Uterus (tissue), 4 donors: ENCODE data around the gene GM2A. TPM values are rescaled to one million over a fixed set of nuclear protein-coding genes. Genes with fewer than 3 reads are reported as not detected.
"Not testable (repeated sequence)": the region's sequence is repeated elsewhere in the genome, so short reads cannot be mapped to it uniquely, and the experiment has no call there.

ENCODE experiments used
- DNase-seq, 2 donors: peaks; one replicate each; pipeline ENCODE4 v3.0.0-alpha.2; 2019 to 2020
- H3K27ac ChIP-seq, 2 donors: fragments of 200-600 bp; sonication (generic); 1 replicate in 1 of 2; 2 replicates in 1 of 2; pipeline ENCODE4 v1.5.1; 2016 to 2018
- H3K27me3 ChIP-seq, 2 donors: fragments of 200-600 bp; sonication (generic); one replicate each; pipeline ENCODE4 v1.5.1; 2018 to 2019; ENCODE audit warnings: control low read depth in 1 of 2
- H3K36me3 ChIP-seq, 2 donors: fragments of 200-600 bp; sonication (generic); one replicate each; pipeline ENCODE4 v1.5.1; 2019; ENCODE audit warnings: control low read depth in 1 of 2
- H3K4me1 ChIP-seq, 2 donors: fragments of 200-600 bp; sonication (generic); one replicate each; pipeline ENCODE4 v1.5.1; 2018 to 2019; ENCODE audit warnings: control low read depth in 1 of 2
- H3K4me3 ChIP-seq, 2 donors: fragments of 200-600 bp; sonication (generic); 1 replicate in 1 of 2; 2 replicates in 1 of 2; pipeline ENCODE4 v1.5.1; 2018 to 2019; ENCODE audit warnings: mild to moderate bottlenecking in 1 of 2
- H3K9me3 ChIP-seq, 2 donors: fragments of 200-600 bp; sonication (generic); one replicate each; pipeline ENCODE4 v1.5.1; 2019; ENCODE audit warnings: control low read depth in 1 of 2
- CTCF ChIP-seq, 4 experiments: fragments of 200-600 bp in 2 of 4; fragments of 450-650 bp in 2 of 4; sonication (generic) in 2 of 4; IDR thresholded peaks; one replicate each; pipeline ENCODE4 v1.5.1; 2016 to 2019; ENCODE audit warnings: antibody characterized with exemption in 4 of 4, mild to moderate bottlenecking in 2 of 4, moderate library complexity in 1 of 4
- POLR2A ChIP-seq, 2 donors: fragments of 450-650 bp; IDR thresholded peaks; one replicate each; pipeline ENCODE4 v1.6.1; 2016; ENCODE audit warnings: antibody characterized with exemption in 2 of 2, mild to moderate bottlenecking in 1 of 2, moderate library complexity in 1 of 2
- intact Hi-C: fragments of 100-400 bp; cut with DNase I; formaldehyde crosslinking; loops from one replicate; pipeline ENCODE4 v1.15.1; 2023; ENCODE audit warnings: low total_unique reads
- total RNA-seq, 4 donors: library from RNA; depleted of rRNA in 3 of 4; stranded (reverse); fragments of >200 nt in 3 of 4; gene quantifications; one replicate each; pipeline versions ENCODE4 v1.1.0 to v1.2.4, GENCODE V29; 2014 to 2023
- donor health status: DM: yes; HTN: yes; CAD: no.

Gene GM2A
- total RNA-seq, 4 donors from 2014 or later: 14.7 to 33.8 (median 23.8) TPM

- Histone ChIP-seq H3K36me3 (no peaks in the 10 kb centered on the region), H3K27me3 (no peaks in the 10 kb centered on the region), H3K27ac (peak overlapping the region; percentile 74 to 77), H3K4me3 (peak overlapping the region; percentile 11 to 14), H3K9me3 (no peaks in the 10 kb centered on the region), H3K4me1 (peaks cover 0 to 8% of the 10 kb centered on the region in 2 donors)
- peak; percentile 85 to 87 for DNase-seq
- intact Hi-C loops: loop anchor here (10.0 kb wide), 1 partner anchor 115 kb away; no protein-coding TSS in a partner anchor
- TF ChIP-seq POLR2A (IDR thresholded peaks at IDR 0.05): no peak
- TF ChIP-seq CTCF (IDR thresholded peaks at IDR 0.05): peak; percentile 60 to 92 (median 80)
Measured at GRCh38 chr5:151239237-151239861, 13.6 kb upstream of the GM2A start.

GRCh38 chr5:151240268-151240835, 12.6 kb upstream of the GM2A start:
- DNase-seq, H3K36me3 ChIP-seq, H3K9me3 ChIP-seq, H3K4me1 ChIP-seq, intact Hi-C loops, H3K27ac ChIP-seq, H3K27me3 ChIP-seq, H3K4me3 ChIP-seq: not testable (repeated sequence)

- no peaks in the 10 kb centered on the region for H3K9me3 ChIP-seq
- intact Hi-C loops: no loop called here
- peaks cover 0 to 6% of the 10 kb centered on the region in 2 donors for H3K4me1 ChIP-seq
- no peak for DNase-seq
- no peaks in the 10 kb centered on the region for H3K36me3 ChIP-seq
- TF ChIP-seq CTCF (IDR thresholded peaks at IDR 0.05): no peak
- no peak for TF ChIP-seq POLR2A (IDR thresholded peaks at IDR 0.05)
- no peak overlapping the region for H3K4me3 ChIP-seq
- H3K27me3 ChIP-seq: no peaks in the 10 kb centered on the region
- H3K27ac ChIP-seq: no peak overlapping the region
Measured at GRCh38 chr5:151240924-151241635, 11.9 kb upstream of the GM2A start.

- no peak overlapping the region for H3K4me3 ChIP-seq
- TF ChIP-seq POLR2A (IDR thresholded peaks at IDR 0.05): no peak
- no peak for TF ChIP-seq CTCF (IDR thresholded peaks at IDR 0.05)
- no peaks in the 10 kb centered on the region for H3K9me3 ChIP-seq
- no peaks in the 10 kb centered on the region for H3K27me3 ChIP-seq
- no peak overlapping the region for H3K27ac ChIP-seq
- intact Hi-C loops: no loop called here
- peaks cover 0 to 1% of the 10 kb centered on the region in 2 donors for H3K4me1 ChIP-seq
- no peak for DNase-seq
- H3K36me3 ChIP-seq: no peaks in the 10 kb centered on the region
Measured at GRCh38 chr5:151243127-151243526, 9.9 kb upstream of the GM2A start.

GRCh38 chr5:151243564-151243963, 9.4 kb upstream of the GM2A start:
- intact Hi-C loops: no loop called here

More at GRCh38 chr5:151243564-151243963, 9.4 kb upstream of the GM2A start:
- no peaks in the 10 kb centered on the region for H3K4me1 ChIP-seq
- no peak overlapping the region for H3K4me3 ChIP-seq
- H3K9me3 ChIP-seq: no peaks in the 10 kb centered on the region
- no peak for DNase-seq
- no peak overlapping the region for H3K27ac ChIP-seq
- TF ChIP-seq CTCF (IDR thresholded peaks at IDR 0.05) (no peak), POLR2A (IDR thresholded peaks at IDR 0.05) (no peak)
- no peaks in the 10 kb centered on the region for H3K36me3 ChIP-seq
- no peaks in the 10 kb centered on the region for H3K27me3 ChIP-seq
